HG03280 (cell line): ENCODE data around the gene FILIP1.

Source experiments
- ATAC-seq: cut with Tn5 transposase; IDR thresholded peaks from one replicate; pipeline ENCODE4 v1.9.1; 2021; ENCODE audit warnings: mild to moderate bottlenecking, moderate library complexity; ENCODE audit not compliant: unreplicated experiment

The FILIP1 gene

DNA sequence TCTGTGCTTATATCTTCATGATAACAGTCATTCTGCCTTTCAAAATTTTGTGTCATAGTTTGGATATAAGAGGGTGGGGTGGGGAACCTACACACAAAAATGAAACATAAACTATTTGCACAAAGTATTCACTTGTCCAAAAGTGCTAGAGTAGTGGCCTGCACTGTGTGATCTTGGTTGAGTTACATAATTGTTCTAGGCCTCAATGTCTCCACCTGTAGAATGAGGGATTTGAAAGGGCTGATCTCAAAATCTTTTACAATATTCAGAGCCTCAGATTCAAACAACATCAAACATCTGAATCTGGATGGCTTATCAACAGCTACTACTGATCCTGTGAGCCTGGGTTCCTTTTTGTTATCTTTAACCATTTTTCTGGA is 144.7 kb downstream of the FILIP1 start:
- no peak for ATAC-seq

DNA sequence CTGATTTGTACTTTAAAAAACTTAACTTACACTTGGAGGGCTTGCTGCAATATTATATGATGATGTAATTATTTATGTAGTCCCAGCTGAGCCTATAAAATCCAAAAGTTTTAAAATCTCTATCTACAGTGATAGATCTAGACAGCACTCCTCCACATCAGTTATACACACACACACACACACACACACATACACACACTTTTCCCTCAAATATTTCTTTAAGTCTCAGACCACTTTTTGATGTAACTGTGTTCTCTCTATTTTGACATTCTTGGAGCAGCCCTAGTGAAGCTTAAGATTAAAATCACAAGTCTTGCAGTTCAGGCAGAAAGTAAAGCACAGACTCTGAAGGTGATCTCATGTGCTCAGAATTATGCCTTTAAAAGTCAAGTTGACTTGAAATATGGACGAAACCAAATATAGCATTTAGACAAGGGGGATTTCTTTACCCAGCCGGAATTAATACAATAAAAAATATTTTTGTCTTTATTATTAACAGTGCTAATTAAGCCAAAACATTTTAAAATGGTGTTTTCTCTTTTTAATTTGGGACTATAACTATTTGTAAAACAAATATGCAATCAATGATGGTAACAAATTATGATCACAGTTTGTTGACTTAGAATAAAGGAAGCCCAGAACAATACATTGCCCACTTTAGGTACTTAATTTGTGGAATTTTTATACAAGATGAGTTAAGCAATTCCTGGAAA is 145.5 kb downstream of the FILIP1 start:
- ATAC-seq: no peak

DNA sequence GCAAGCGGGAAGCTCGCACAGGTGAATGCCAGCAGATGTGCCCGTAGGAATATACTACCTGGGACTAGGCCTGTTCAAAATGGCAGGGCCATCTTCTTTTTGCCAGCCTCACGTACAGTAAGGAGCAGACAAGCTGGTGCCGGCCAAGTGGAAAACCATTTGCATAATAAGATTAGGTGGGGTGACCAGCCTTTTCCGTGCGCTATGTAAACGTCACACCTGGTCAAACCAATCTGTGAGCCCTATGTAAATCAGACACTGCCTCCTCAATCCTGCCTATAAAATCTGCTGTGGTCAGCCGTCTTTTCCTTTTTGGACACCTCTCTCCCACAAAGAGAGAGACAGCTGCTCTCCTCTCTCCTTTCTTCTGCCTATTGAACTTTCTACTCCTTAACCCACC is 148.2 kb downstream of the FILIP1 start:
- ATAC-seq: no peak

DNA sequence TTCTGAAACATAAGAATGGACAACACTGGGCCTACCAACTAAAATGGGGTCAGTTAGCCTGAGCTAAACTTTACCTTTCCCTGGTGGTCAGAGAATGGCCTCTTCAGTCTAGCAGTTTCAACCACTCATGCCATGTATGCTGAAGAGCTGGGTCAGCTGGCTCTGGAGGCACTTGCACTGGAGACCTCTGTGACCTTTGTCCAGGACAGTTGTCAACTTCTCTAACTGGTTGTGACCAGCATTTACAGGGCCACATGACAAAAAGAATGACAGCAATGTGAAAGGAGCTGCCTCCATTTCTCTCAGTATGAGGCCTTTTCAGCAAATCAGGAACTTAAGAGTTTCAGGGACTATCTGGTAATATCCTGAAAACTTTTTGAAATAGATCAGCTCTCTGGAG is 149.1 kb downstream of the FILIP1 start:
- no peak for ATAC-seq

DNA sequence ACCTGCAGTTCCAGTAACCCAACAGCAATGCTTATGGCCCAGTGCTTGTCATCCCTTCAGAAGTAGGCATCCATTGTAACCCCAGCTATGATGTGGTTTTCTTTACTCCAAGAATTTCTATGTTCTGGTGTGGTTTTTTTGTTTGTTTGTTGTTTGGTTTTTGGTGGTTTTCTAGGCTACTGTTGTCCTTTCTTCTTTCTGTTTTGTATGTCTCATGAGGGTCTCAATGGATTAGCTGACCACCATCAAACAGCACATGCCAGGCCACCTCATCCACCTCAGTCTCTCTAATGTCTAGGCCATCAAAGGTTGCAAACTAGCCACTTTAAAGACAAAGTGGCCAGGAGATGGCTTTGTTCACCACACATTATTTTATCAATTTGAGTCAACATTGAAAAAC is 149.6 kb downstream of the FILIP1 start:
- no peak for ATAC-seq

DNA sequence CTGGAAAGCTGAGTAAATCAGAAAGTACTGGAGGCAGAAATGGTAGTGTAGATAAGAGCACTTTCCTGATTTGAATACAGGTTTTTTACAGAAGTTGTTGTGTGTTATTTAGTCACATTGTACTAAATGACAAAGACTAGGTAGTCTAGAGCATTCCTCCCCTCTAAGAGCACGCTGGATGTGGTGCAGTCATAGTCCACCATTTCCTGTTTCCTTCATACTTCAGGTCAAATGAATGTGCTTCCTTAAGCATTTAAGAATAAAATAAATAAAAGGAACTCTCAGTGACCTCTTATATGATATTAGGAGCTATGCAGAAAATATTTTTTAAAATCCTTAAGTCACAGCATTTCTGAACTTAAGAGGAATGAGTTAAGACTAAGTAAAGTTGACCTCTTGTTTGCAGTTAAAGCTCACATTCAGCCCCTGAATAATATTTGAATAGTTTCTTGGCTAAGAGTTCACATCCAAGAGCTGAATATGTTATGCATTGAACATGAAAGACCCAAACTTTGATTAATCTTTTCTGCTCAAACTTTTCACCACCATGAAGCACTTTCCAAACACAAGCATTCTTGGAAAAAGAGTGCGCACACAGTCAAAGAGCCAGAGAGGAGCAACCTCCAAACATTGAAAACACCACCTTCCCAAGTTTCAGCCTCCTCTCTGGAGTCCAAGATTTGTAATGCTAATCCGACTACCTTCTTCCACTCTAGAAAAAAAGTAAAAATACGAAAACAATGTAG is 155.6 kb downstream of the FILIP1 start:
- no peak for ATAC-seq

GRCh38 chr6:75334266-75335040 is 159.1 kb downstream of the FILIP1 start:
- ATAC-seq: no peak

- ATAC-seq: no peak
Measured at GRCh38 chr6:75333676-75334200, 159.9 kb downstream of the FILIP1 start.

GRCh38 chr6:75331151-75331550 is 162.4 kb downstream of the FILIP1 start:
- no peak for ATAC-seq

GRCh38 chr6:75329703-75330102 is 163.9 kb downstream of the FILIP1 start:
- no peak for ATAC-seq

DNA sequence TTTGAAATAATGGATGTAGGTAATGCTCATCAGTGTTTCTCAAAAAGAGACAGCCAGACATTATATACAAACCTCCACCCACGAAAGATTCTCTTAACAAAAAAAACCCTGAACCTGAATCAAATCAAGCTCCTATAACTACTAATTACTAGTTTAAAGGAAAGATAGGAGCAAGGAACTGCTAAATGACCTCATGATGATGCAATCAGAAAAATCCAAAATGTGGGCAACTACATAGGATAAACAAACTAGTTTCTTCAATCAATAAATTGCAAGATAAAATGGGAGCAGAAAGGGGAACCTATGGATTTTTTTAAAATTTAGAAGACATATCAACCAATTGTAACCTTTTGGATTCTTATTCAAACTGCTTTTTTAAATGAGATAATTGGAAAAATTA is 165.8 kb downstream of the FILIP1 start:
- no peak for ATAC-seq

DNA sequence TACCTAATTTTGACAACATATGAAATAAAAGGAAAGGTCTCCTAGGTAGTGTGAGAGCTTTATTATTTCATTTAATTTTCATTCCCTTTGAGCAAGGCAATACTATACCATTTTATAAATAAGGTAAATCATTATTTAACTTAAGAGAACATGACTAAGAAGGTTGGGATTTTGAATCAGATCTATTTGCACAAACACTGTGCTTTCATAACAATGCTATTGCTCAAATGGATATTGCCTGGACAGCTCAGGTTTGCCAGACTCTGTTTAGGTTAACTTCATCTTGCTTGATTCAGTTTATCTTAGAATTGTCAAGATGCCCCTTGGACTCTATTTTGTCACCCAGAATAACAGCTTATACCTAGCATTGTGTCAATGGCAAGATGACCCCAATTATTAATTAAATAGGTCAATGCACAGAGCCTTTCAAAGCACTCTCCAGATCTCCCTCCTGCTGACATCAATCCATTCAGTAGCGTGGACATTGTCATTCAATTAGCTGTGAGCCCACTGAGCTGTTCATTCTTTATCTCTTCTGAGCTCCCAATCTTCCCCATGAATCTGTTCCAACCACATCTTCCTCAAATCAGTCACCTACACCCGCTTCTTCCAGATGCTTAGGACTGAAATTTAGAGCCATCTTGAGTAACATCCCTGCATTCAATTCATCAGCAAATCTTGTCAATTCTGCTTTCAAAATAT is 166.9 kb downstream of the FILIP1 start:
- no peak for ATAC-seq

DNA sequence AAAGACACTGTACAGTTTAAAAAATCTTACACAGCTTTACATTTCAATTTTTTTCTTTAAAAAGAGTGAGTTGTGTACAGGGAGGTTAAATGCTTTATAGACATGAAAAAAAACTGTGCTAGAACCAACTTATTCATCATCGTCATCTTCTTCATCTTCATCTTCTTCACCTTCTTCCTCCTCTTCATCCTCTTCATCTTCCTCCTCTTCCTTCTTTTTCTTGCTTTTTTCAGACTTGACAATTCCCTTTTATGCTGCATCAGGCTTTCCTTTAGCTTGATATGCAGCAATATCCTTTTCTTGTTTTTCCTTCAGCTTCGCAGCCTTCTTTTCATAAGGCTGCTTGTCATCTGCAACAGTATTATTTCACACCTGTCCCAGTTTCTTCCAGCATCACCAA is 174.7 kb downstream of the FILIP1 start:
- no peak for ATAC-seq

- ATAC-seq: no peak
Measured at GRCh38 chr6:75317503-75318206, 175.9 kb downstream of the FILIP1 start.

DNA sequence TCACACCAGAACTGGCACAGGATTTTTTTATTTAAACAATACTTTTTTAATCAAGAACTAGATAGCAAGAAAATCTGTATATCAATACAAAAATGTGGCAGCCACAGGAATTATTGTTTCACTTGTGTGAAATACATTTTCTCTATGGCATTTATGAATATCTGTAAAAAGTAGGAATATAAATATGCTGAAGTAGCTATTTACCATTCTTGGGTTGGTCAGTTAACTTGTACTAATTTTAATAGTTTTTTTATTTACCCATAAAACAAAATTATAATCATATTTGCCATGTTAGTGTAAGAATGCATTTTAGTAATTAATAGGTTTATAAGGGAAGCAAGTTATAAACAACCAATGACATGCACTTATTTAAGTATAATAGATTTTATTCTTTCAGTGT is 177.6 kb downstream of the FILIP1 start:
- no peak for ATAC-seq

DNA sequence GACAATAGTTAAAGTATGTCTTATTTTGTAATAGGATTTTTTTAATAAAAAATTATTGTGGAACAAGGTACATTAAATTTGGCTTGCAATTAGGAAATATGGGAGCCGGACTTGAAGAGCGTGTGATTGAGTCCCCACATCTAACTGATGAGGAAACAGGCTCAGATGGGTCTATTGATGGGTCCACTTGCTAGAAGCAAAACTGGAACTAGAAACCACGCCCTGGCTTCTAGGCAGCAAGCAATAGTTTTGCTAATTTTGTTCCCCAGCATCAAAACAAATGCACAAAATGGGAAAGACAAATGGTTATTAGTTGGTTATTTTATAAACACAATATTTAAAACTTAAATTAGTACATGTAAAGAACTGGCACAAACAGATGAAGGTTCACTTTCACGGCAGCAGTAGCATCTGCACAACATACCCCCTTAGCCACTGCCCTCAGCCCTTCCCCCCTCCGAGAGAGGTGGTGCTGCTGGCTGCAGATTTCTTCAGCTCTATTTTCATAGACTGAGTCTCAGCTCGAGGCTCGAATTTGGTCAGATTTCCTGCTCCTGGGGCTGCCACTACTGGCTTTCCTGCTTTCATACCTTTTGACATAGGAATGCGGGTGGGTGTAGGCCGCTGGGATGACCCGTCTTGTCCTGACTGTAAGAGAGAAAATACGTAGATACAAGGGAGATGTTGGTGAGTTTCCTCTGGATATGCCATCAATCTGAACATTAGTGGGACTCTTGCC is 185.2 kb downstream of the FILIP1 start:
- no peak for ATAC-seq

GRCh38 chr6:75307364-75308004 is 186.1 kb downstream of the FILIP1 start:
- no peak for ATAC-seq

- ATAC-seq: no peak
Measured at GRCh38 chr6:75306064-75306463, 187.5 kb downstream of the FILIP1 start.

- no peak for ATAC-seq
Measured at GRCh38 chr6:75305573-75305972, 188.0 kb downstream of the FILIP1 start.
